Mucosa of stomach (tissue), 1 donor: Measurements from ENCODE around the gene TLN1.
A peak's percentile ranks its signal among the peaks of the same experiment; 100 is the strongest.

Experiments
- H3K27me3 ChIP-seq: one replicate; pipeline ENCODE4 v1.7.0; 2013; ENCODE audit warnings: mild to moderate bottlenecking, low read length; ENCODE audit not compliant: control insufficient read depth, insufficient read depth
- H3K36me3 ChIP-seq: one replicate; pipeline ENCODE4 v1.7.0; 2013; ENCODE audit warnings: low read length; ENCODE audit not compliant: control insufficient read depth, insufficient read depth
- H3K4me1 ChIP-seq: one replicate; pipeline ENCODE4 v1.7.0; 2013; ENCODE audit warnings: mild to moderate bottlenecking, low read length; ENCODE audit not compliant: control insufficient read depth, insufficient read depth
- H3K4me3 ChIP-seq: one replicate; pipeline ENCODE4 v1.7.0; 2013; ENCODE audit warnings: low read length
- H3K9ac ChIP-seq: one replicate; pipeline ENCODE4 v1.7.0; 2013; ENCODE audit warnings: mild to moderate bottlenecking, low read length, moderate library complexity
- H3K9me3 ChIP-seq: one replicate; pipeline ENCODE4 v1.7.0; 2013; ENCODE audit warnings: mild to moderate bottlenecking, low read length, moderate library complexity; ENCODE audit not compliant: control insufficient read depth
- donor health status: Pancreatic carcinoma.

TLN1 gene

DNA sequence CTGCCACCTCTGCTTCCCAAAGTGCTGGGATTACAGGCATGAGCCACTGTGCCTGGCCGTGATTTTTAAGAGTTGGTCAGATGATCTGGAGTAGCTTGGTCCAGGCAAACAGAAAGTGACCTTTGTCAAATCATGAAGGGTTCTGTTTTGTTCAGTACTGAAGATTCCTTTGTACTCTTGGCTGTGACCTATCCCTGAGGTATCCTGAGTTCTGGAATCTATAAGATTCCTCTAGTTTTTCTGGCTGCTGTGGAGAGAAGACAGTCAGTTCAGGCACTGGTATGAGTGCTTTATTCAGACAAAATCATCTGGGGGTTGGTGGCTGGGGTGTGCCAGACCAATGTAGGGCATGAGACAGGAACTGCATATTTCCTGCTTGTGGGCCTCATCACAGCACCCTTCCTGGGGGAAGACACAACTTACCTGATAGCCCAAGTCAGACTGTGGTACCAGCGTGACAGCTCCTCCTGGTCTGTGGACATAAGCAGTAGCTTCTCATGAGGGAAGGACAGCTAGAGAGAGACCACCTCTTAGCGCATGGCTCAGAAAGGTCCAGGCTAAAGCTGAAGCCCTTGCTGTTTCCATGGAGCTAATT is 70.1 kb downstream of the TLN1 start:
- Histone ChIP-seq H3K27me3 (no peaks in the 10 kb centered on the region), H3K4me3 (no peak overlapping the region), H3K4me1 (peaks cover 49% of the 10 kb centered on the region), H3K36me3 (peaks cover 3% of the 10 kb centered on the region), H3K9me3 (no peaks in the 10 kb centered on the region), H3K9ac (peak overlapping the region; percentile 44)

DNA sequence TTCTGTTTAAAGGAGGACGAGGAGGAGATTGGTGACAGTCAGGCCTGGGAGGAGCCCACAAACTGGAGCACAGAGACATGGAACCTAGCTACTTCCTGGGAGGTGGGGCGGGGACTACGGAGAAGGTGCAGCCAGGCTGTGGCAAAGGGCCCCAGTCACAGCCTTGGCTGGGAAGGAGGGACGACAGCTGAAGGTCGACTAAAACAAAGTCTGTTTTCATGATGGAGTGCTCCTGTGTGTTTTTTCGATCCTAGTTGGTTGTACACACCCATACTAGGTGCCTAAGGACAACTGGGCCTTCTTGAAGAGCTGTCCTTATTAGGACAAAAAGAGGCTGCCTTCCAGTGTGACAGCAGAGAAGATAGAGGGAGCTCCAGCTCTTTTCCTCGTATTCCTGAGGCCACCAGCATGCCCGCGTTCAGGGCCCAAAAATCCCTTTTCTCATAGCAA is 71.0 kb downstream of the TLN1 start:
- H3K9me3 ChIP-seq: no peaks in the 10 kb centered on the region
- H3K27me3 ChIP-seq: no peaks in the 10 kb centered on the region
- H3K4me3 ChIP-seq: no peak overlapping the region
- H3K9ac ChIP-seq: peak overlapping the region; percentile 54
- peaks cover 49% of the 10 kb centered on the region for H3K4me1 ChIP-seq
- peaks cover 3% of the 10 kb centered on the region for H3K36me3 ChIP-seq

DNA sequence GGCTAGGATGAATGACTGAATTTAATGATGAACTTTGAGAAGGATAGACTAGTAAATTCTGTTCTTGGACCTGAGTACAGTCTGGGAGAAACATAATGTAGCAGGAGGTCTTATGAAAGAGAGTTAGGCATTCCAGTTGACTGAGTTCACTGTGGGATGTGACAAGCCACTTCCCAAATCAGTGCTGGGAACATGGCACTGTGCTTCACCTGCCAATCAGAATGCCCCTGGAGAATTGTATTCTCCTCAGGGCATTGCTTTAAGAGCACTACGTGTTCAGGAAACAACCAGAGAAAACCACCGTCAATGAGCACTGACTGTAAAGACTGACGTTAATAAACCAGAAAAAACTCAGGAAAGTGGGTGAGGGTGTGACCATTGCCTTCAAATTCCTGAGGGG is 72.7 kb downstream of the TLN1 start:
- H3K9ac ChIP-seq: peak overlapping the region; percentile 90
- peaks cover 3% of the 10 kb centered on the region for H3K36me3 ChIP-seq
- H3K27me3 ChIP-seq: no peaks in the 10 kb centered on the region
- no peaks in the 10 kb centered on the region for H3K9me3 ChIP-seq
- peak overlapping the region; percentile 60 for H3K4me3 ChIP-seq
- H3K4me1 ChIP-seq: peaks cover 44% of the 10 kb centered on the region

DNA sequence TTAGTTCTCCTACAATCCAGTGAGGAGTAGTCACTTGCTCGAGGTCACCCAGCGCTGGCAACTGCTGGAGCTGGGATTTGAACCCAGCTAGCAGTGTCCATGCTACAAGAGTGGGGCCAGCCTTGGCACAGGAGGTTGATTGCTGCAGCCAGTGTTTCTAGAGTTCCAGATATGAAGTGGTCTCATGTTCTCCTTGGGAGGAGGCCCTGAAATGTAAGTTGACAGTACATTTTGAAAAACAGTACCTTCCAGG is 73.1 kb downstream of the TLN1 start:
- peak overlapping the region; percentile 90 for H3K9ac ChIP-seq
- no peaks in the 10 kb centered on the region for H3K27me3 ChIP-seq
- peaks cover 3% of the 10 kb centered on the region for H3K36me3 ChIP-seq
- peaks cover 41% of the 10 kb centered on the region for H3K4me1 ChIP-seq
- peak overlapping the region; percentile 60 for H3K4me3 ChIP-seq
- H3K9me3 ChIP-seq: no peaks in the 10 kb centered on the region

DNA sequence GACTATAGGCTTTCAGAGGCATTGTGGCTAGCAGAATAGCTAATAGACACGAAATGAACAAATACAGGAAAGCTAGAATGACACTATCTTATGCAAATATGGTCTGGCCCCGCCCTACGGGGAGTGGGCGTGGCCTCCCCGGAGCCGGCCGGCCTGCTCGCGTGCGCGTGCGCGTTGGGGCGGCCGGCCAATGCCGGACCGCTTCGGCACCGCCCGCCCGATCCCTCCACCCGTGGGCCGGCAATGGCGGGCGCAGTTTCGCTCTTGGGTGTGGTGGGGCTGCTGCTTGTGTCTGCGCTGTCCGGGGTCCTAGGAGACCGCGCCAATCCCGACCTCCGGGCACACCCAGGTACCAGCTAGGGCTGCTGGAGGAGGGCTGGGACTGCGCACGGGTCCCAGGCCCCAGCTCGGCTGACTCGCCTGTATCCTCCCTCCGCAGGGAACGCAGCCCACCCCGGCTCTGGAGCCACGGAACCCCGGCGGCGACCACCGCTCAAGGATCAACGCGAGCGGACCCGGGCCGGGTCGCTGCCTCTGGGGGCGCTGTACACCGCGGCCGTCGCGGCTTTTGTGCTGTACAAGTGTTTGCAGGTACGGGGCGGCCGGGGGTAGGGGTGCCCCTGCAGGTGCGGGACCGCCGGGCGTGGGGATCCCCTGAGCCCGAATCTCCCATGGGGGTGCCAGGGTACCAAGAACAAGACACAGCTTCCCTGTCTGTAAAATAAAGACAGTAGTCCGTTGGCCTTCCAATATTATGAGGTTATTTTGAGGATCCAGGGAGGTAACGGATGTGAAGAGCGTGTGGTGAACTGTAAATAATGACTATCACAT is 73.6 kb downstream of the TLN1 start, which contains the start of gene CCDC107:
Gene CCDC107, plus strand, starts transcription at position 156 of the 831 bp plus-strand sequence. Its CDS starts 88 bp downstream, at position 244.
- peak within 1 kb of the TSS; percentile 90 for H3K9ac ChIP-seq
- no peaks in the 10 kb centered on the region for H3K9me3 ChIP-seq
- H3K4me1 ChIP-seq: peaks cover 41% of the 10 kb centered on the region
- H3K27me3 ChIP-seq: no peaks in the 10 kb centered on the region
- peaks cover 3% of the 10 kb centered on the region for H3K36me3 ChIP-seq
- H3K4me3 ChIP-seq: peak within 1 kb of the TSS; percentile 60

DNA sequence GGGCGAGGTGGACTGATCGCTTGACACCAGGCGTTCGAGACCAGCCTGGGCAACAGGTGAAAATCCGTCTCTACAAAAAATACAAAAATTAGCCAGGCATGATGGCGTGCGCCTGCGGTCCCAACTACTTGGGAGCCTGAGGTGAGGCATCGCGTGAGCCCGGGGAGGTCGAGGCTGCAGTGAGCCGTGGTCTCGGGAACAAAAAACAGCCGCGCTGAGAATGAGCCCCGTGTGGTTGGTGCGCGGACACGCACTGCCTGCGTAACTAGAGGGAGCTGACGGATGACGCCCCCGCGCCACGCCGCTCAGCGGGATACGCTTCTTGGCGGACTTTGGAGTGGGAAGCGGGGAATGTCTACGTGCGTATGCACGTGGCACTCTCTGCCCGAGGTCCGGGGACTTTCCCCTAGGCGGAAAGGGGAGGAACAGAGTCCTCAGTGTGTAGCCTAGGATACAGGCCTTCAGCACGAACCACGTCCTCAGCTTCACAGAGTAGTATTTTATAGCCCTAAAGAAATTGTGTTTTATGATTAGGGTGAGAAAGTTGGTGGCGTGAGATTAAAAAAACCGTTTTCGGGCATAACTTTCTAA is 74.4 kb downstream of the TLN1 start, which contains the start of gene RMRP:
Gene RMRP, minus strand, starts transcription at position 474 of the 591 bp plus-strand sequence.
- Histone ChIP-seq H3K9me3 (no peaks in the 10 kb centered on the region), H3K4me3 (peak within 1 kb of the TSS; percentile 60), H3K36me3 (peaks cover 3% of the 10 kb centered on the region), H3K27me3 (no peaks in the 10 kb centered on the region), H3K9ac (peak within 1 kb of the TSS; percentile 90), H3K4me1 (peaks cover 41% of the 10 kb centered on the region)

DNA sequence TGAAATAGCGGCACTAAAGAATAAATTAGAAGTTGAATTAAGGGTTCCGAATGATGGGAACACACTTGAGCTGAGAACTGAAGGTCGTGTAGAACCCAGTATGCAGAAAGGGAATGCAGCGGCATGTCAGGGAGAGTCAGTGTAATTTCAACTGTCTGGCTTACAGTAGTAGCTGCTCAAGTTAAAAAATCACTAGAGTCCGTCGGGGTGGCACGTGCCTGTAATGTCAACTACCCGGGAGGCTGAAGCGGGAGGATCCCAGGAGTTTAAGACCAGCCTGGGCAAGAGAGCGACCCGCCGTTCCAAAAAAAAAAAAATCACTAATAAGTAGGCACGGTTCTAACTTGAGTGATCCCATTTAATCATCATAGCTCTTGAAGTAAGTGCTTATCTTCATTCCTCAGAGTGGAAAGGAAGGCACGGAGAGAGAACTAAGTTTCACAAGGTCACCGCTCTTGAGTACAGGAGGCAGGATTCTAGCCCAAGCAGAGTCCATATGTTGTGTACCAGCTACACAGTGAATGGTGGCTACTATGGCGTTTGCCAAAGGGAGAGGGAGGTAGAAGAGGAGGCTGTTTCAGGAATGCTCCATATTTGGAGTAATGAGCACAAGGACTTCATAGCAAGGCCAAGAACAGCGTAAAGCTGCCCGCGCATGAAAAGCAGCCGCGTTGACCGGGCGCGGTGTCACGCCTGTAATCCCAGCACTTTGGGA is 75.0 kb downstream of the TLN1 start:
- peaks cover 41% of the 10 kb centered on the region for H3K4me1 ChIP-seq
- peak overlapping the region; percentile 60 for H3K4me3 ChIP-seq
- H3K27me3 ChIP-seq: no peaks in the 10 kb centered on the region
- H3K9me3 ChIP-seq: no peaks in the 10 kb centered on the region
- H3K9ac ChIP-seq: peak overlapping the region; percentile 90
- peaks cover 3% of the 10 kb centered on the region for H3K36me3 ChIP-seq

DNA sequence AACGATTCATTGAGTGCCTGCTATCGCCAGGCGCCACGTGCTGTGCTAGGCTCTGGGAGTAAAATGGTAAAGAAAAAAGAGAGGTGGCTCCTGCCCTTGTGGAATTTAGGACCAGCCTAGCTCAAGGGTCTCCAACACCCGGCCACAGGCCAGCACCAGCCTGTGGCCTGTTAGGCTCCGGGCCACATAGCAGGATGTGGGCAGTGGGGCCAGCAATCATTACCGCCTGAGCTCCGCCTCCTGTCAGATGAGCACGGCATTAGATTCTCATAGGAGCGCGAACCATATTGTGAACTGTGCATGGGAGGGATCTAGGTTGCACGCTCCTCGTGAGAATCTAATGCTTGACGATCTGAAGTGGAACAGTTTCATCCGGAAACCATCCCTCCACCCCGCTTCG is 75.6 kb downstream of the TLN1 start:
- no peaks in the 10 kb centered on the region for H3K27me3 ChIP-seq
- no peak overlapping the region for H3K9ac ChIP-seq
- H3K4me3 ChIP-seq: no peak overlapping the region
- H3K4me1 ChIP-seq: peaks cover 41% of the 10 kb centered on the region
- no peaks in the 10 kb centered on the region for H3K9me3 ChIP-seq
- H3K36me3 ChIP-seq: peaks cover 3% of the 10 kb centered on the region

DNA sequence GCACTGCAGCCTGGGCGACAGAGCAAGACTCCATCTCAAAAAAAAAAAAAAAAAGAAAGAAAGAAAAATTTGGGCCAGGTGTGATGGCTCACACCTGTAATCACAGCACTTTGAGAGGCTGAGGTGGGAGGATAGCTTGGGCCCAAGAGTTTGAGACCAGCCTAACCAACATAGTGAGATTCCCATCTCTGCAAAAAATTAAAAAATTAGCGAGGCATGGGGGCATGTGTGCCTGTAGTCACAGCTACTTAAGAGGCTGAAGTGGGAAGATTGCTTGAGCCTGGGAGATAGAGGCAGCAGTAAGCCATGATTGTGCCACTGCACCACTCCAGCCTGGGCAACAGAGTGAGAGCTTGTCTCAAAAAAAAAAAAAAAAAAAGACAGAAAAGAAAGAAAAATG is 78.4 kb downstream of the TLN1 start:
- H3K36me3 ChIP-seq: no peaks in the 10 kb centered on the region
- H3K27me3 ChIP-seq: no peaks in the 10 kb centered on the region
- H3K9me3 ChIP-seq: no peaks in the 10 kb centered on the region
- peaks cover 22% of the 10 kb centered on the region for H3K4me1 ChIP-seq
- H3K9ac ChIP-seq: no peak overlapping the region
- no peak overlapping the region for H3K4me3 ChIP-seq

DNA sequence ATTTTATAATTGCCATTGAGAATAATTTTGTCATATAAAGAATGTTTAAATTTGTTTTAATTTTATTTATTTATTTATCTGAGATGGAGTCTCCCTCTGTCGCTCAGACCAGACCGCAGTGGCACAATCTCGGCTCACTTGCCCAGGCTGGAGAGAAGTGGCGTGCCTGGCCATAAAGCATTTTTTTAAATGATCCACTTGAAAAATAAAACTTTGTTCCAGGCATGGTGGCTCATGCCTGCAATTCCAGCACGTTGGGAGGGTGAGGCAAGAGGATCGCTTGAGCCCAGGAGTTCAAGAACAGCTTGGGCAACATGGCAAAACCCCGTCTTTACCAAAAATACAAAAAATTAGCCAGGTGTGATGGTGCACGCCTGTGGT is 79.2 kb downstream of the TLN1 start:
- Histone ChIP-seq H3K9ac (no peak overlapping the region), H3K9me3 (no peaks in the 10 kb centered on the region), H3K36me3 (no peaks in the 10 kb centered on the region), H3K27me3 (no peaks in the 10 kb centered on the region), H3K4me3 (no peak overlapping the region), H3K4me1 (peaks cover 22% of the 10 kb centered on the region)

DNA sequence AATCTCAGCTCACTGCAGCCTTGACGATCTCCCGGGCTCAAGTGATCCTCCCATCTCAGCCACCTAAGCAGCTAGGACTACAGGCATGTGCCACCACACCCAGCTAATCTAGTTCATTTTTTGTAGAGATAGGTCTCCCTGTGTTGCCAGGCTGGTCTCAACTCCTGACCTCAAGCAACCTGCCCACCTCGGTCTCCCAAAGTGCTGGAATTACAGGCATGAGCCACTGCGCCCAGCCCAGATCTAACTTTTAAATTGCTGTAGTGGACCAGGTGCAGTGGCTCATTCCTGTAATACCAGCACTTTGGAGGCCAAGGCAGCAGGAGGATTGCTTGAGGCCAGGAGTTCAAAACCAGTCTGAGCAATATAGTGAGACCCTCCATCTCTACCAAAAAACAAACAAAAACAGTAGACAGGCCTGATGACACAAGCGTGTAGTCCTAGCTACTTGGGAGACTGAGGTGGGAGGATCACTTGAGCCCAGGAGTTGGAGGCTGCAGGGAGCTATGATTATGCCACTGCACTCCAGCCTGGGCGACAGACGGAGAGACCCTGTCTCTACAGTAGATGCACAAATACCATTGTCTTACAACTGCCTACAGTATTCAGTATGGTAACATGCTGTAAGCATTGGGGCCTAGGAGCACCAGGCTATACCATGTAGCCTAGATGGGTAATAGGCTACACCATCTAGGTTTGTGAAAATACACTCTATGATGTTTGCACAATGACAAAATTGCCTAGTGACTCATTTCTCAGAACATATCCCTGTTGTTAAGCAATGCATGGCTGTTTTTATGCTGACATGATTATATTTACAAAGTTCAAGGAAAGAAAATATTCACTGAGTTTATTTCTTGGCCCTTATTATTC is 79.8 kb downstream of the TLN1 start:
- H3K9ac ChIP-seq: no peak overlapping the region
- no peaks in the 10 kb centered on the region for H3K27me3 ChIP-seq
- H3K4me1 ChIP-seq: peaks cover 21% of the 10 kb centered on the region
- H3K9me3 ChIP-seq: no peaks in the 10 kb centered on the region
- H3K36me3 ChIP-seq: no peaks in the 10 kb centered on the region
- H3K4me3 ChIP-seq: no peak overlapping the region
